ENCODE data around the gene MAGEA2. TPM values are rescaled to one million over a fixed set of nuclear protein-coding genes. Genes with fewer than 3 reads are reported as not detected.
"Not testable (repeated sequence)": the region's sequence is repeated elsewhere in the genome, so short reads cannot be mapped to it uniquely, and the experiment has no call there.

The MAGEA2 gene, protein sequence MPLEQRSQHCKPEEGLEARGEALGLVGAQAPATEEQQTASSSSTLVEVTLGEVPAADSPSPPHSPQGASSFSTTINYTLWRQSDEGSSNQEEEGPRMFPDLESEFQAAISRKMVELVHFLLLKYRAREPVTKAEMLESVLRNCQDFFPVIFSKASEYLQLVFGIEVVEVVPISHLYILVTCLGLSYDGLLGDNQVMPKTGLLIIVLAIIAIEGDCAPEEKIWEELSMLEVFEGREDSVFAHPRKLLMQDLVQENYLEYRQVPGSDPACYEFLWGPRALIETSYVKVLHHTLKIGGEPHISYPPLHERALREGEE
- total RNA-seq (2014; rRNA removed; shearing (Covaris generic)) = 28.7 and 30.9 TPM in 2 replicates

DNA sequence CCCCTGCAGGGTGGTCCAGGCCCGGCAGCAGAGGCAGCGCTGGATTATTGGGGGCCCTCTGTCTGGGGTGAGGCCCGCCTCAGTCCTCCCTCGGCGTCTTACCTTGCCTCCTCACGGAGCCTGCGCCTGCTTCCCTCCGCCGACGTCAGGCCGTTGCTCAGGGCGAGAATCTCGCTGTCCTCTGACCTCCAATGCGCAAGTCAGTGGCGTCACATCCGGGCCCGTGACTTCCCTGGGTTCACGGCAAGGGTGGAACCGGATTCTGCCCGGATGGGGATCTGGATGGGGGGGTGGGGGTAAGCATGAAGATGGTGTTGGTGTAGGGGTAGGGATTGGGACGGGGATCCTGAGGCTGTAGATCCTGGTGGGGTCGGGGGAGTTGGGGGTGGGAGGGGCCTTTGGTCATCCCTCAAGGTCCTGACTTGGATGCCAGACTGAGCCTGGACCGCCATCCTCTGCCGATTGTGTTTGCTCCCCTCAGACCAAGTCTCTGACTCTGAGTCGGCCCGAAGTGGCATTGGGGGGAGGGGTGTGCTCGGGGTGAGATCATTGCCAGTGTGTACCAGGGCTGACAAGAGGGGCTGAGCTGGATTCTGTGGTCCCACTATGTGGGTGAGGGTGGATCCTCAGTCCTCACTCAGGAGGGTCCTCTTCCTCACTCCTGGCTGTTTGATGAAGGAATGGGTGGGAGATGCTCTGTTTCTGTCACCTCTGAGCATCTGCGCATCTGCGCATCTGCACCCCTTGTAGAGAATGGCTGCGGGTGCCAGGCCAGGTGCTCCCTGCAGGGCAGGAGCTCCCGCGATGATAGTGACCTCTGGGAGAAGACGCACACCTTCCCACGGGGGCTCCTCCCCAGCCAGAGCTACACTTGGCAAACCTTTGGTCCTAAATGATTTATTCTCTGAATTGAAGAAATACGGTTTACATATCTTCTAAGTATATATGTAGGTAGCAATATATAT lies at the start of gene MAGEA2:
Gene MAGEA2 (minus strand): TSS at position 157 of the 965 bp plus-strand sequence. CDS start 2,479 bp downstream, outside the sequence.
- not testable (repeated sequence) for DNase-seq (ENCODE audit: low read depth)

DNA sequence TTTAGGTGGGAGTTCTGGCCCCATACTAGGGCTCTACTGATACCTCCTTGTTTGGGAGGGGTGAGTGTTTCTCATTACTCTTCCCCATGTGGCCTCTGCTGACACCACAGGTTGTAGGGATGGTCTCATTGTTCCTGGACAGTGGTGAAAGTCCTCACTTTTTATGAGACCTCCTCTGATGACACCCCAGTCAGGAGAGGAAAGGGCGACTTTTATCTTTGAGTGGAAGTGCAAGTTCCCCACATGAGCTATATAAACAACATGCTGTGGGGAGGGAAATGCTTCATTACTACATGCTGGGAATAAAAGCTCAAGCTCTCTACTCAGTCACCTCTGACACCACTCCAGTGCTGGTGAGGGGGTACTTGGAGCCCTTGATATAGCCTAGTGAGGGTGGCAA lies 45.3 kb upstream of the MAGEA2 start:
- DNase-seq (ENCODE audit: low read depth) = no peak

DNA sequence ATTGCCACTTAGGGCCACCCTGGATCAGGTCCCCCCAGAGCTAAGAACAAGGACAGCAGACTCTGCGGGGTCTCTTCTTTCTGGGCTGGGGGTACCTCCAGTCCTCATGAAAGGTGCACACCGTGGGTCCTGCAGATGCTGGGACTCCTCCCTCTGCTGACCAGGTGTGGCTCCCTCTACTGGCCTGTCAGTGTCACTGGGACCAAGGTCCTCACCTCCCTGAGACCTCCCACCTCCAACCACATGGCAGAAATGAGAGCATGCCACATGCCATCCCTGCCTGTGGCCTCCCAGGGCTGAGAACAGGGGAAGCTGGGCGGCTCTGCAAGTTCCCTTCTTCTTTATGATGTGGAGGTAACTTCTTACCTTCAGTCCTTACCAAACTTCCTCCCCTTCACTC lies 33.4 kb upstream of the MAGEA2 start:
- not testable (repeated sequence) for DNase-seq (ENCODE audit: low read depth)

DNA sequence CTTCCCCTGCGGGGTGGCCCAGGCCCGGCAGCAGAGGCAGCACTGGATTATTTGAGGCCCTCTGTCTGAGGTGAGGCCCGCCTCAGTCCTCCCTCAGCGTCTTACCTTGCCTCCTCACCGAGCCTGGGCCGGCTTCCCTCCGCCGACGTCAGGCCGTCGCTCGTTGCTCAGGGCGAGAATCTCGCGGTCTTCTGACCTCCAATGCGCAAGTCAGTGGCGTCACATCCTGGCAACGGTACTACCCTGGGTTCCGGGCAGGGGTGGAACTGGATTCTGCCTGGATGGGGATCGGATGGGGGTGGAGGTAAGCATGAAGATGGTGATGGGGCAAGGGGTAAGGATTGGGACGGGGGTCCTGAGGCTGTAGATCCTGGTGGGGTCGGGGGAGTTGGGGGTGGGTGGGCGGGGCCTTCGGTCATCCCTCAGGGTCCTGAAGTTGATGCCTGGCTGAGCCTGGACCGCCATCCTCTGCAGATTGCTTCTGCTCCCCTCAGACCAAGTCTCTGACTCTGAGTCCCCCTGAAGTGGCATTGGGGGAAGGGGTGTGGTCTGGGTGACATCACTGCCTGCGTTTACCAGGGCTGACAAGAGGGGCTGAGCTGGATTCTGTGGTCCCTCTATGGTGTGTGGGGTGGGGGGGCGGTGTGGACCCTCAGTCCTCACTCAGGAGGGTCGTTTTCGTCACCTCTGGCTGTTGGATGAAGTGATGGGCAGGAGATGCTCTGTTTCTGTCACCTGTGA lies 16.1 kb upstream of the MAGEA2 start, which contains the start of gene MAGEA6:
Gene MAGEA6 (minus strand): TSS at position 141 of the 741 bp plus-strand sequence. CDS start 2,039 bp downstream, outside the sequence.
- not testable (repeated sequence) for DNase-seq (ENCODE audit: low read depth)

DNA sequence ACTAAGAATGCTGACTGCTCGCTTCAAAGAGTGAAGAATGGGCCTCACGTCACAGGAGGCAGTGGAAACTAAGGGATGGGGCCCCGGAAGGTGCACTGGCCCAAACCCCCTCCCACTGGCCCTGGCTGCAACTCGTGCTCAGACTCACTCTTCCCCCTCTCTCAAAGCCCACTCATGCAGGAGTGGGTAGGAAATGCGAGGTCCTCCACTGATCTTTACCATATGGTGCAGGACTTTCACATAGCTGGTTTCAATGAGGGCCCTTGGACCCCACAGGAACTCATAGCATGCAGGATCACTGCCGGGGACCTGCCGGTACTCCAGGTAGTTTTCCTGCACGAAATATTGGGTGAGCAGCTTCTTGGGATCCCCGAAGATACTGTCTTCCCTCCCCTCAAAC lies 12.9 kb upstream of the MAGEA2 start:
- not testable (repeated sequence) for DNase-seq (ENCODE audit: low read depth)

DNA sequence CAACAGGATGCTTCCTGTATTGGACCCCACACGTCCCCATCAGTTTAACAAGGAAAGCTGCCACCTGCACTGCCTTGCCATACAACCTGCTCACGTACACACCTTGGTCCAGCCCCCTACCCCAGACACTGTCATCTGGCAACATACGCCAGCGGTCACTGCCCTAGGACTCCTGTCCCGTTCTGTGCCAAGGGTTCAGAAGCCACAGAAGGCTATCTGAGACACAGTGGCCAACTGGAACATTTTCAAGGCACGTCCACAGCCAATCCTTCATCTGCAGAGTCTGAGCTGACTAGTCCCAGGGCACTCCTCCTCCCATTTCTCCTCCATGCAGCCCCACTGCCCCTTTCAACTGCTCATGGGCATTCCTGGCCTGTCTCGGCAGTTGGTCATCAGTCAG lies 7.9 kb upstream of the MAGEA2 start:
- DNase-seq (ENCODE audit: low read depth) = not testable (repeated sequence)

DNA sequence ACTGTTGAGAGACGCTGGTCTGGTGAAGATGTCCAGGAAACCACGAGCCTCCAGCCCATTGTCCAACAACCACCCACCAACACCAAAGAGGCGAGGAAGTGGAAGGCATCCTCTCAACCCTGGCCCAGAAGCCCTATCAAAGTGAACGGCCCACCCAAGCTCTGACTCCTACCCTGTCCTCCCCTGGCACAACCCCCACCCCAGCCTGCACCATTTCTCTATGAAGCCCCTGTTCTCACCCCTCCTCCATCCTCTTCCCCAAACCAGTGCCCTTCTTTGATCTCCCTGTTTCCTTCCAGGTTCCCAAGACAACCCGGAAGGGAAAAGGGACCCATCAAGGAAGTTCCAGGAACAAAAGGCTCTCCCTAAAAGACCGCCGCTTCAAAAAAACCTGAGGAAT lies 5.9 kb upstream of the MAGEA2 start:
- not testable (repeated sequence) for DNase-seq (ENCODE audit: low read depth)

DNA sequence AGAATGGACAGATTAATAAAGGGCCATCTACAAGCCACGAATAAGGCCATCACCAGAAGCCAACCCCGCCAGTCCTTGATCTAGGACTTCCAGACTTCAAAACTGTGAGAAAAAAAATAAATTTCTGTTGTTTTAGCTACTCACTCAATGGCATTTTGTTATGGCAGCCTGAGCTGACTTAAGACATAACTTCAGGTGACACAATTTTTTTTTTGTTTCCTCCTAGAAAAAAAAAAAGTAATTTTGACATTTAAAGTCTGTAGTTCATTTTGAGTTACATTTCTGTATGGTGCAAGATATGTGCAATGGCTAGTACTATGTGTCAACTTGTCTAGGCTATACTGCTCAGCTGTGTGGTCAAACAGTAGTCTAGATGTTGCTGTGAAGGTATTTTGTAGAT lies 5.3 kb upstream of the MAGEA2 start, which contains the start of gene CSAG3:
Gene CSAG3 (plus strand): TSS at position 301 of the 400 bp plus-strand sequence.
- not testable (repeated sequence) for DNase-seq (ENCODE audit: low read depth)

DNA sequence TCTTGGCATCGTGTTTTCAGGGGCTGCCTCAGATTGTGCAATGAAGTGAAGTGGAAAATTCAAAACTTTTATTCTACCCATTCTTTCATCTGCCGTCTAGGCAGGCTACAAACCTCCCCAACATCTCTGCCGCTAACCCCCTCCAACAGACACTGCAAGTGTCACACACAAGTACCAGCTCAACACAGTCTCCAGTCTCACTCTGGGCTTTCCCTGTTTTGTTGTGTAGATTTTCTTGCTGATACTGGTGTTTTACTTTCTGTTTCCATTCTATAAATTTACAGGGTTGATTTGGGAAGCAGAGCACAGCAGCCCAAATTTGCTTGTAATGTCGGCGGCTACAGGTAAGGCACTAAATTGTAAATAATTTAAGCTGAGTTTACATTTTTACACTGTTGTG lies 1.2 kb upstream of the MAGEA2 start:
- DNase-seq (ENCODE audit: low read depth) = not testable (repeated sequence)

DNA sequence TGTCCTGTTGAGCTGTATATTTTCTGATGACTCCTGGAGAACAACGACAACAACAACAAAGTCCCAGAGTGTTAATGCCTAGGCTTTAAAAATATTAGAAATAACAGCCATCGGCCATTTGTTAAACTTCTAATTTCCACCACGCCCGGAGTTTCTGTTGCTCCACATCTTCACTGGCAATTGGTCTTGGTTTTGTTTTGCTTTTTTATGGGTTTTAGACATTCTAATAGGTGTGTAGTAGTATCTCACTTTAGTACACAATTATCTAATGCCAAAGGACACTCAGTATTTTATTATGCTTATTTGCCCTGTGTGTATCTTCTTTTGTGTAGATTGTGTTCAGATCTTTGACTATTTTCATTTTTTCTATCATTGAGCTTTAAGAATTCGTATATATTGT lies 15.1 kb downstream of the MAGEA2 start:
- no peak for DNase-seq (ENCODE audit: low read depth)

DNA sequence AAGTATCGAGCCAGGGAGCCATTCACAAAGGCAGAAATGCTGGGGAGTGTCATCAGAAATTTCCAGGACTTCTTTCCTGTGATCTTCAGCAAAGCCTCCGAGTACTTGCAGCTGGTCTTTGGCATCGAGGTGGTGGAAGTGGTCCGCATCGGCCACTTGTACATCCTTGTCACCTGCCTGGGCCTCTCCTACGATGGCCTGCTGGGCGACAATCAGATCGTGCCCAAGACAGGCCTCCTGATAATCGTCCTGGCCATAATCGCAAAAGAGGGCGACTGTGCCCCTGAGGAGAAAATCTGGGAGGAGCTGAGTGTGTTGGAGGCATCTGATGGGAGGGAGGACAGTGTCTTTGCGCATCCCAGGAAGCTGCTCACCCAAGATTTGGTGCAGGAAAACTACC lies 17.1 kb downstream of the MAGEA2 start:
- DNase-seq (ENCODE audit: low read depth) = not testable (repeated sequence)

DNA sequence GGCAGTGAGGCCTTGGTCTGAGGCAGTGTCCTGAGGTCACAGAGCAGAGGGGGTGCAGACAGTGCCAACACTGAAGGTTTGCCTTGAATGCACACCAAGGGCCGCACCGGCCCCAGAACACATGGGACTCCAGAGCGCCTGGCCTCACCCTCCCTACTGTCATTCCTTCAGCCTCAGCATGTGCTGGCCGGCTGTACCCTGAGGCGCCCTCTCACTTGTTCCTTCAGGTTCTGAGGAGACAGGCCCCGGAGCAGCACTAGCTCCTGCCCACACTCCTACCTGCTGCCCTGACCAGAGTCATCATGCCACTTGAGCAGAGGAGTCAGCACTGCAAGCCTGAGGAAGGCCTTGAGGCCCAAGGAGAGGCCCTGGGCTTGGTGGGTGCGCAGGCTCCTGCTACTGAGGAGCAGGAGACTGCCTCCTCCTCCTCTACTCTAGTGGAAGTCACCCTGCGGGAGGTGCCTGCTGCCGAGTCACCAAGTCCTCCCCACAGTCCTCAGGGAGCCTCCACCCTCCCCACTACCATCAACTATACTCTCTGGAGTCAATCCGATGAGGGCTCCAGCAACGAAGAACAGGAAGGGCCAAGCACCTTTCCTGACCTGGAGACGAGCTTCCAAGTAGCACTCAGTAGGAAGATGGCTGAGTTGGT lies 17.7 kb downstream of the MAGEA2 start:
- DNase-seq (ENCODE audit: low read depth) = no peak

DNA sequence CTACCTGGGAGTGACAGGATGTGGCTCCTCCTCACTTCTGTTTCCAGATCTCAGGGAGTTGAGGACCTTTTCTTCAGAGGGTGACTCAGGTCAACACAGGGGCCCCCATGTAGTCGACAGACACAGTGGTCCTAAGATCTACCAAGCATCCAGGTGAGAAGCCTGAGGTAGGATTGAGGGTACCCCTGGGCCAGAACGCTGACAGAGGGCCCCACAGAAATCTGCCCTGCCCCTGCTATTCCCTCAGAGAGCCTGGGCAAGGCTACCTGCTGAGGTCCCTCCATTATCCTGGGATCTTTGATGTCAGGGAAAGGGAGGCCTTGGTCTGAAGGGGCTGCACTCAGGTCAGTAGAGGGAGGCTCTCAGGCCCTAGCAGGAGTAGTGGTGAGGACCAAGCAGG lies 18.5 kb downstream of the MAGEA2 start:
- no peak for DNase-seq (ENCODE audit: low read depth)

DNA sequence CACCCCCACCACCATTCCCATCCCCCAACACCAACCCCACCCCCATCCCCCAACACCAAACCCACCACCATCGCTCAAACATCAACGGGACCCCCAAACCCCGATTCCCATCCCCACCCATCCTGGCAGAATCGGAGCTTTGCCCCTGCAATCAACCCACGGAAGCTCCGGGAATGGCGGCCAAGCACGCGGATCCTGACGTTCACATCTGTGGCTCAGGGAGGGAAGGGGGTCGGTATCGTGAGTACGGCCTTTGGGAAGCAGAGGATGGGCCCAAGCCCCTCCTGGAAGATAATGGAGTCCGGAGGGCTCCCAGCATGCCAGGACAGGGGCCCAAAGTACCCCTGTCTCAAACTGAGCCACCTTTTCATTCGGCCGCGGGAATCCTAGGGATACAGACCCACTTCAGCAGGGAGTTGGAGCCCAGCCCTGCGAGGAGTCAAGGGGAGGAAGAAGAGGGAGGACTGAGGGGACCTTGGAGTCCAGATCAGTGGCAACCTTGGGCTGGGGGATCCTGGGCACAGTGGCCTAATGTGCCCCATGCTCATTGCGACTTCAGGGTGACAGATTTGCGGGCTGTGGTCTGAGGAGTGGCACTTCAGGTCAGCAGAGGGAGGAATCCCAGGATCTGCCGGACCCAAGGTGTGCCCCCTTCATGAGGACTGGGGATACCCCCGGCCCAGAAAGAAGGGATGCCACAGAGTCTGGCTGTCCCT lies 19.3 kb downstream of the MAGEA2 start:
- DNase-seq (ENCODE audit: low read depth) = not testable (repeated sequence)

DNA sequence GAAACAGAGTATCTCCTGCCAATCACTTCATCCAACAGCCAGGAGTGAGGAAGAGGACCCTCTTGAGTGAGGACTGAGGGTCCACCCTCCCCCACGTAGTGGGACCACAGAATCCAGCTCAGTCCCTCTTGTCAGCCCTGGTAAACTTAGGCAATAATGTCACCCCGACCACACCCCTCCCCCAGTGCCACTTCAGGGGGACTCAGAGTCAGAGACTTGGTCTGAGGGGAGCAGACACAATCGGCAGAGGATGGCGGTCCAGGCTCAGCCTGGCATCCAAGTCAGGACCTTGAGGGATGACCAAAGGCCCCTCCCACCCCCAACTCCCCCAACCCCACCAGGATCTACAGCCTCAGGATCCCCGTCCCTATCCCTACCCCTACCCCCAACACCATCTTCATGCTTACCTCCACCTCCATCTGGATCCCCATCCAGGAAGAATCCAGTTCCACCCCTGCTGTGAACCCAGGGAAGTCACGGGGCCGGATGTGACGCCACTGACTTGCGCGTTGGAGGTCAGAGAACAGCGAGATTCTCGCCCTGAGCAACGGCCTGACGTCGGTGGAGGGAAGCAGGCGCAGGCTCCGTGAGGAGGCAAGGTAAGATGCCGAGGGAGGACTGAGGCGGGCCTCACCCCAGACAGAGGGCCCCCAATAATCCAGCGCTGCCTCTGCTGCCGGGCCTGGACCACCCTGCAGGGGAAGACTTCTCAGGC lies 20.2 kb downstream of the MAGEA2 start, which contains the start of the genes CSAG1 and MAGEA12:
Gene CSAG1 (minus strand): TSS at position 461 of the 715 bp plus-strand sequence. CDS start 1,261 bp downstream, outside the sequence.
Gene MAGEA12 (plus strand): TSS at position 497 of the 715 bp plus-strand sequence. CDS start 2,405 bp downstream, outside the sequence.
- peak; percentile 85 for DNase-seq (ENCODE audit: low read depth)

DNA sequence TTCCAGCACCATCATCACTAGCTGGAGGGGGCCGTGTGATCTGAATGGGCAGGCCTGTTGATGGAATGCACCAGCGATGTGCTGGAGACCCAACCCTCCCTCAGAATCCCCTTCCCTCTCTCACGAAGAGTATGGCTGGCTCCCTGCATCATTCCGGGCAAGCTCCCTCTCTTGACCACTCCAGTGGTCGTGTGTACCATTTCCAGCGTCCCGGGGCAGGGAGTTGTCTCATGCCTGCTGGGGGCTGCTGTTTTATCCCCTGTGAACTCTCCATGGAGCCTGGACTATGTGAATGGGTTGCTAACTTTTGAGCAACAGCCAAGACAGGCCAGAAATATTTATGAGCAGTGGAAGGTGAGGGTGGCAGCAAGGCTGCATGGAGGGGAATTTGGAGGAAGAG lies 28.2 kb downstream of the MAGEA2 start:
- no peak for DNase-seq (ENCODE audit: low read depth)

DNA sequence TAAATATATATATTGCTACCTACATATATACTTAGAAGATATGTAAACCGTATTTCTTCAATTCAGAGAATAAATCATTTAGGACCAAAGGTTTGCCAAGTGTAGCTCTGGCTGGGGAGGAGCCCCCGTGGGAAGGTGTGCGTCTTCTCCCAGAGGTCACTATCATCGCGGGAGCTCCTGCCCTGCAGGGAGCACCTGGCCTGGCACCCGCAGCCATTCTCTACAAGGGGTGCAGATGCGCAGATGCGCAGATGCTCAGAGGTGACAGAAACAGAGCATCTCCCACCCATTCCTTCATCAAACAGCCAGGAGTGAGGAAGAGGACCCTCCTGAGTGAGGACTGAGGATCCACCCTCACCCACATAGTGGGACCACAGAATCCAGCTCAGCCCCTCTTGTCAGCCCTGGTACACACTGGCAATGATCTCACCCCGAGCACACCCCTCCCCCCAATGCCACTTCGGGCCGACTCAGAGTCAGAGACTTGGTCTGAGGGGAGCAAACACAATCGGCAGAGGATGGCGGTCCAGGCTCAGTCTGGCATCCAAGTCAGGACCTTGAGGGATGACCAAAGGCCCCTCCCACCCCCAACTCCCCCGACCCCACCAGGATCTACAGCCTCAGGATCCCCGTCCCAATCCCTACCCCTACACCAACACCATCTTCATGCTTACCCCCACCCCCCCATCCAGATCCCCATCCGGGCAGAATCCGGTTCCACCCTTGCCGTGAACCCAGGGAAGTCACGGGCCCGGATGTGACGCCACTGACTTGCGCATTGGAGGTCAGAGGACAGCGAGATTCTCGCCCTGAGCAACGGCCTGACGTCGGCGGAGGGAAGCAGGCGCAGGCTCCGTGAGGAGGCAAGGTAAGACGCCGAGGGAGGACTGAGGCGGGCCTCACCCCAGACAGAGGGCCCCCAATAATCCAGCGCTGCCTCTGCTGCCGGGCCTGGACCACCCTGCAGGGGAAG lies 39.5 kb downstream of the MAGEA2 start, which contains the start of gene MAGEA2B:
Gene MAGEA2B (plus strand): TSS at position 814 of the 973 bp plus-strand sequence. CDS start 2,479 bp downstream, outside the sequence.
- not testable (repeated sequence) for DNase-seq (ENCODE audit: low read depth)

DNA sequence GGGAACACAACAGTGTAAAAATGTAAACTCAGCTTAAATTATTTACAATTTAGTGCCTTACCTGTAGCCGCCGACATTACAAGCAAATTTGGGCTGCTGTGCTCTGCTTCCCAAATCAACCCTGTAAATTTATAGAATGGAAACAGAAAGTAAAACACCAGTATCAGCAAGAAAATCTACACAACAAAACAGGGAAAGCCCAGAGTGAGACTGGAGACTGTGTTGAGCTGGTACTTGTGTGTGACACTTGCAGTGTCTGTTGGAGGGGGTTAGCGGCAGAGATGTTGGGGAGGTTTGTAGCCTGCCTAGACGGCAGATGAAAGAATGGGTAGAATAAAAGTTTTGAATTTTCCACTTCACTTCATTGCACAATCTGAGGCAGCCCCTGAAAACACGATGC lies 40.4 kb downstream of the MAGEA2 start:
- DNase-seq (ENCODE audit: low read depth) = not testable (repeated sequence)
